Stimulated activated CD4-positive, alpha-beta T cell treated with anti-CD3 and anti-CD28 coated beads, TNF-alpha, amount 100 ng/mL, for 4 hours (primary cell): ENCODE results near the gene TLR2.
A peak's percentile ranks its signal among the peaks of the same experiment; 100 is the strongest.

Experiments used
- DNase-seq, 3 experiments: peaks; one replicate each; pipeline ENCODE4 v3.0.0-alpha.2; 2020; ENCODE audit warnings: low read depth in 3 of 3

Gene TLR2

DNA sequence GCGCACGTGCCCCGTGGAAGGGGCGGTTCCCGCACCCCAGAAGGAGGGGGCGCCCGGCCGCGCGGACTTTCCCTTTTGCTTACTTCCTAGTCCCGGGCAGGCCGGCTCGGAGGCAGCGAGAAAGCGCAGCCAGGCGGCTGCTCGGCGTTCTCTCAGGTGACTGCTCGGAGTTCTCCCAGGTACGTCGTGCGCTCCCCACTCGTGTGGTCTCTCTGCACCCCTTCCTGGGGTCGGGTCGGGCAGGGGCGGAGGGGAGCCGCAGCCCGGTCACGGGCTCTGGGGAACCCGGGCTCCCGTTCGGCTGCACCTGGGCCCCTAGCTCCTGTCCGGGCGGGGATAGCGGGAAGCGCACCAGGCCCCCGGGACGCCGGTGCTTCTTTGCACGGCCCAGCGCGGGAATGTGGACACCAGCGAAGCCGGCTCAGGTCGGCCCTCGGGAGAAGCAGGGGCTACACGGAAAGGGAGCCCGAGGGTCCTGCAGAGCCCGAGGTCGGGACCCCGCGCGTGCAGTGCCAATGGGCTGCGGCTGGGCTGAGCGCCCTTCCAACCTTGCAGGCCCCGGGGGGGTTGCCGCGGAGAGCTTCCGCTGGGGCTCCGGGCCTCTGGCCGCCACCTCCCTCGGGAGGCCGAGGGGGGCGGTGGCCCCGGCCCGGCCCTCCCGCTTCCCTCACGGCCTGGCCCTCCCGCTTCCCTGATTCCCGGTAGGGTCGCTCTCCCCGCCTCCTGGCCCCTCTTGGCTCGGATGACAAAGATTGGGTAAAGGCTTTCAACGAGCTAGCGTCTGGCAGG, at the start of gene TLR2:
Gene TLR2 (plus strand): TSS at position 99 of the 789 bp plus-strand sequence. CDS start 18,628 bp downstream, outside the sequence.
- DNase-seq = peak; percentile 45 to 58 (median 45)

DNA sequence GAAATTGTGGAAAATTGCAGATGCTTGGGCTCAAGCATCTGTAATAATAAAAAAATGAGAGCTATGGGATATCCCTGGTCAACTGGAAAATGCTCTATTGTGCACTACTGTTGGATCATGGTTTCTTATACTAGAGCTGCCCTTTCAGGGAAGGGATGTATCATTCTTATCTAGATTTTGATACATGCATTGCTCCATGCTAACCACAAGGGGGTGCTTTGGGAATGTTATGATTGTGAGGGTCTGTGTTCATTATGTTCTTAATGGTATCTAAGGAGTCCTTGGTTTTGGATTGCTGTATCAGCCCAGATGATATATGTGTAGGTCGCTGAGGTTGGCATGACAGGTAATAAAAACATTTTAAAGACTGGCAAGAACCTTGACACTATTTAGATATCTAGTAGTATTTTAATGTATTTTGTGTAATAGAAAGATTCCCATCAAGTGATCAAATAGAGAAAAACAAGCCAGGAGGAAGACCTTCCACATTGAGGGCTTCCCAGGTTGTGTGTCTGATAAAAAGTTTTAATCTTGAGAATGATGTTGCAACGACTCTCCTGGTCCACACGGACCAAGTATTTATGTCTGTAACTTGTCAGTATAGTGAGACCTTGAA, 49.2 kb upstream of the TLR2 start:
- no peak for DNase-seq

- no peak for DNase-seq
Measured at GRCh38 chr4:153635846-153636245, 48.2 kb upstream of the TLR2 start.

- no peak for DNase-seq
Measured at GRCh38 chr4:153637201-153637600, 46.9 kb upstream of the TLR2 start.

GRCh38 chr4:153638011-153638410, 46.1 kb upstream of the TLR2 start:
- no peak for DNase-seq

DNA sequence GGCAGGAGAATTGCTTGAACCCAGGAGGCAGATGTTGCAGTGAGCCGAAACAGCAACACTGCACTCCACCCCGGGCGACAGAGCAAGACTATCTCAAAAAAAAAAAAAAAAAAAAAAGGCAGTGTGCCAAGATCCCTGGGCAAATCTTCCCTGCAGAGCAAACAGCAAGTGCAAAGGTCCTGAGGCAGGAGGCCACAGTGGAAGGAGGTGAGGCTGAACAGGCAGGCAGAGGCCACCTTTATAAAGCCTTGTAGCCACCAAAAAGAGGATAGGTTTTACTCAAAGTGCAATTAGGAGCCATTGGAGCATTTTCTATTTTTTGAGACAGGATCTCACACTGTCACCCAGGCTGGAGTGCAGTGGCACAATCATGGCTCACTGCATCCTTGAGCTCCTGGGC, 45.1 kb upstream of the TLR2 start:
- DNase-seq = no peak

DNA sequence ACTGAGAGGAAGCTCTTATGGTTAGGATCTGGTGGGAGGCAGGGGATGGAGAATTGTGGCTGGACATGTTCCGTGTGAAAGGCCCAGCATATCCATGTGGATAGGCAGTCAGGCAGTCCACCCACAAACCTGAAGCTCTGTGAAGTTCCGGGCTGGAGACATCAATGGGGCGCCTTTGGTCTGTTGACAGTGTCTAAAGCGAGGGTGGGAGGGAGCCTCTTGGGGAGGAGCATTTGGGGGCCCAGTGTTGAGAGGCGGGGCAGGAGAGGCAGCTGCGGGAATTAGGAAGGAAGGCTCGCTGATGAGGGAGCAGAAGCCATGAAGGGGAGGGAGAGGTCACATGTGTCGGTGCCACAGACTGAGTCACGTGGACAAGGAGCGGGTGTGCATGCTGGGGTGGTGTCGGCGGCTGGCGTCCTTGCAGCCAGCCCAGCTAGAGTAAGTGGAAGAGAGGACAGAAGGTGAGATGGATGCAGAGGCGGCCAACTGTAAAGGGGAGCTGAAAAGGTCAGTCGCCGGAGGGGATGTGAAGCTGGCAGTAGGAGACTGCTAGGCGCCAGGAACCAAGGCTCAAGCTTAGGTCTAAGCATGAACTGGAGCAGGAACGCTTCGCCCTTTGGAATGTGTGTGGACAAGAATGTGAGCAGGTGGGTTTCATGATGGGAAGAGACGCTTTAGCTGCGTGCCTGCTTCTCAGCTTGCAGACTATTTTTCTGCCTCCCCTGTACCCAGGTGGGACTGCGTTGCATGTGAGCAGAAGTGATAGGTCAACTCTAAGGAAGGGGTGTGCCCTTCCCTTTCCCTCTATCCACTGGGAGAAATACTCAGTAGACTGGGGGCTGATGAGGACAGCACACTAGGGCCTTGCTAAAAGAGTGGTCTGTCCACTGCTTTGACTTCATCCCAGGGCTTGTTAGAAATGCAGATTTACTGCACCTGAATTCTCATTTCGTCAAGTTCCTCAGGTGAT, 44.0 kb upstream of the TLR2 start:
- no peak for DNase-seq

DNA sequence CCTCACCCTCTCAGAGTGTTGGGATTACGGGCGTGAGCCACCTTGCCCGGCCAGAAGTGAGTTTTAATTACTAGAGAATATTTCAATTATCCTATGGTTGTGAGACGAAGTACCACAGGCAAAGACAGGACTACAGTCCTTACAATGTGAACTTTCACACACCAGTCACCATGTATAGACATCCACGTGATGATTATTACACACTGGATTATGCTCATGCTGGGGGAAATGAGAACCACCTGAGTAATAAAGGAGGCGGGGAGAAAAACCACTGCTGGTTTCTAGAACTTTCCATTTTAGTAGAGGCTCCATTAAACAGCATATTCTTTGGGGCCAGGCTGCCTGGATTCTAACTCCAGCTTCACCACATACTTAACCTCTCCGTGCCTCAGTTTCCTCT, 42.5 kb upstream of the TLR2 start:
- DNase-seq = no peak

GRCh38 chr4:153643406-153644383, 40.4 kb upstream of the TLR2 start:
- DNase-seq = no peak

DNA sequence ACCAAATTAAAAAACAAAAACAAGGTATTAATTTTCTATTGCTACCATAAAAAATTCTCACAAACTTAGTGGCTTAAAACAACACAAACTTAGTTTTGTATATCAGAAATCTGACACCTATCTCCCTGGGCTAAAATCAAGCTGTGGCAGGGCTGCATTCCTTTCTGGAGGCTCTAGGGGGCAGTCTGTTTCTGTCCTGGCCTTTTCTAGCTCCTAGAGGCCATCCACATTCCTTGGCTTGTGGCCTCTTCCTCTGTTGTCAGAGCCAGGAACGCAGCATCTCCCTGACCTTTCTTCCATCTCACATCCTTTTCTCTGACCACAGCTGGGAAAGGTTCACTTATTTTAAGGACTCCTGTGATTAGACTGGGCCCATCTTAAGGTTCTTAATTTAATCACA, 38.9 kb upstream of the TLR2 start:
- no peak for DNase-seq

GRCh38 chr4:153646261-153646660, 37.8 kb upstream of the TLR2 start:
- DNase-seq = no peak

DNA sequence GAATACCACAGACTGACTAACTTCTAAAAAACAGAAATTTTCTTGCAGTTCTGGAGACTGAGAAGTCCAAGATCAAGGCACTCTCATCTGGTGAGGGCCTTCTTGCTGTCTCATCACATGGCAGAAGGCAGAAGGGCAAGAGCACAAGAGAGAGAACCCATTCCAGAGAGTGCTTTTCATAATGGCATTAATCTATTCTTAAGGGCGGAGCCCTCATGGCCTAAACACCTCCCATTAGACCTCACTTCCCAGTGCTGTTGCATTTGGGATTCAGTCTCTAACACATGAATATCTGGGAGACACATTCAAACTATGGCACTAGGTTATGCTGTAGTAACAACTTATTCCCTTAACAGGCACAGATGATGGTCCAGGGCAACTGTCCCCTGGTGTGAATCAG, 37.1 kb upstream of the TLR2 start:
- DNase-seq = no peak

- no peak for DNase-seq
Measured at GRCh38 chr4:153647975-153648374, 36.1 kb upstream of the TLR2 start.

GRCh38 chr4:153649572-153649991, 34.5 kb upstream of the TLR2 start:
- DNase-seq = no peak

DNA sequence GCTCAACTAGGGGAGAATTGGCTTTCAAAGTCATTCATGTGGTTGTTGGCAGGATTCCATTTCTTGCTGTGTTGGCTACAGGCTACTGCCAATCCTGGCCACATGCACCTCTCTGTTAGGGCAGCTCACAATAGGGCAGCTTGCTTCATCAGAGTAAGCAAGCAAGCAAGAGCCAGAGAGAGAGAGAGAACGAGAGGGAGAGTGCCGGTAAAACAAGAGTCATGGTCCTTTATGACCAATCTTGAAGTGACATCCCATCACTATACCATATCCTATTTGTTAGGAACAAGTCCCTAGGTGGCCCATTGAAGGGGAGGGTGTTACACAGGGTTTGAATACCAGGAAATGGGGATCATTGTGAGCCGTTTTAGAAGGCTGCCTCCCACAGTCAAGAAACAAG, 33.0 kb upstream of the TLR2 start:
- no peak for DNase-seq

GRCh38 chr4:153651587-153651986, 32.5 kb upstream of the TLR2 start:
- peak in 2 of 3 experiments; percentile 26 for DNase-seq

DNA sequence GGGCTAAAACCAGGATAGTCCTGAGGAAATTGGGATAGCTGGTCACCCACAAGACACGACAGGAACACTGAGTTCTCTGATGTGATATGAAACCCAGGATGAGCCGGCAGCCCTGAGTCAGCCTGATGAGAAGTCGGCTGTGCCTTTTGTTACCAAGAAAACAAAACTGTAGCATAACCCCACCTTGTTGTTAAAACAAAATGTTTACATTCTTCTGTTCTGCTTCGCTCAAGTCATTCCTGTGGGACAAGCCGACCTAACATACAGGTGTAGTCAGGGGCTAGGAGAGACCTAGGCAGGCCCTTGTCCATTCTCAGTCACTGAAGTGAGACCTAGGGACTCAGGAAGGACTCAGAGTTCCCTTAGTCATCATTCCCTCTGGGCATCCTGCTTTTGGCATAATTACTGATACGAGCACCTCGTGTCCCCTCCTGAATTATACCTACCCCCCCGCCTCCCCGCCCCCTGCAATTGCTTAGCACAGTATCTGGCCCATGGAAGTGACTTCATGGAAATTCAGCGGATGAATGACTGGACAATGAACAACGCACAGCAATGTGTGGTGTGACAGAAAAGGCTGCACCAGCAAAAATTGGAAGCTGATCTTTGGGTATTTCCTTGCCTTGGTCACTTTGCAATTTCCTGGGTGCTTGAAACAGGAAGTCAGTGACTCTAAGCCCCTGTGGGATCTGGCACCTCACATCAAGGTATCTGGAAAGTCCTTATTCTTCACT, 31.9 kb upstream of the TLR2 start:
- DNase-seq = no peak

- DNase-seq = no peak
Measured at GRCh38 chr4:153655002-153655541, 29.0 kb upstream of the TLR2 start.

GRCh38 chr4:153655928-153656327, 28.2 kb upstream of the TLR2 start:
- no peak for DNase-seq

DNA sequence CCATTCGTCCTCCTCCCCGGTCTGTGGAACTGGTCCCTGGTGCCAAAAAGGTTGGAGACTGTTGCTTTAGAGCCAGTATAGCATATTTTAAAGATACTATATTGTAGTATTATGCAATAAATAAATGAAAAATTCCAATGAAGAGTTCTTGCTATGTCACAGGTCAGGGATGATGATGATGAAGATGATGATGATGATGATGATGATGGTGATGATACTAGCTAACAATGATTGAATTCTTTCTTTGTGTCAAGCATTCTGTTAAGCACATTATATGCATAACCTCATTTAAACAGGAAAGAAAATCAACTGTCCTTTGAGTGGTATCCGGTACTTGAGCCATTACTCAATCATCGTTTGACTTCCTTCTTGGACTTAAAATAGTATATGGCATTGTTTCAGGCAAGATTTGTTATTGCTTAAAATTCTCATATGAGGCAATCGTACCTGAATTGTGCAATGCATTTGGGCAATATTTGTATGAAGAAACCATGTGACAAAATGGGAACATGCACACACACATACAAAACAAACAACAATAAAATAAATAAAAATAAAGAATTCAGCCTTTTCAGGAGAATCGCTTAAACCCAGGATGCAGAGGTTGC, 22.8 kb upstream of the TLR2 start:
- no peak for DNase-seq
